ENCODE measurements around the gene TYMP.

TYMP gene

GRCh38 chr22:50563413-50564160, 33.8 kb upstream of the TYMP start:
- DNase-seq (ENCODE audit: low read depth): no peak

DNA sequence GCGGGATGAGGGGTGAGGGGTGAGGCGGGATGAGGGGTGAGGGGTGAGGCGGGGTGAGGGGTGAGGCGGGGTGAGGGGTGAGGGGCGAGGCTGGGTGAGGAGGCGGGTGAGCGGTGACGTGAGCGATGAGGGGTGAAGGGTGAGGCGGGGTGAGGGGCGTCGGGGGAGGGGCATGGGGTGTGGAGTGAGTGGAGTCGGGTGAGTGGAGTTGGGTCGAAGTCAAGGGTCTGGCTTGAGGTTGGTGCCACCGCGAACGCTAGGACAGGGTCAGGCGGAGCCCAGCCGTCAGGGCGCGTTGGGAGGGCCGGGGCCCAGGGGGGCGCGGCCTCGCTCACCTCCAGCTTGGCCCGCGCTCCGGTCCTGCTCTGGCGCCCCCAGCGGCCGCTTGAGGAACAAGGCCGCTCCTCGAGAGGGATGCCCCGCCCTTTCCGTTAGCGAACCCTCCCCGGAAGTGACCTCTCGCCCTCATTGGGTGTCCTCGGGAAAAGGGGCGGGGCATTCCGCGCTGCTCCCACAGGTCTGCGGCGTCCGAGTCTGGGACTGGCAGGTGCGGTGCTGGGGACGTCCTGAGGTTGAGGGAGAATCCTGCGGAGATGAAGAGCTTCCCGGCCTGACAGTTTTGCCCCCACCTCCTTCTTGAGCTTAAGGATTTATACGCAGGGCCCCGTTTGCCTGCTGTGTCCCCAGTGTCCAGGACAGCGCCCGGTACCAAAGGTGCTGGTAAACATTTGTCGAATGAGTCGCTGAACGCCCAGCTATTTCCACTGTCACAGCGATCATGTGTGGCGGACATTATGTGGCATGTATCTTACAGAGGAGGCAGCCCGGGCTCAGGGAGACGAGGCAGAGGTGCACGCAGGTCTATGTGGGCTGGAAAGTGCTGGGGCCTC, 33.0 kb upstream of the TYMP start, which contains the start of gene SYCE3:
TSS of gene SYCE3 (minus strand) at position 397 of the 890 bp plus-strand sequence. CDS start 6,514 bp downstream, outside the sequence.
- DNase-seq (ENCODE audit: low read depth): peak; percentile 95

DNA sequence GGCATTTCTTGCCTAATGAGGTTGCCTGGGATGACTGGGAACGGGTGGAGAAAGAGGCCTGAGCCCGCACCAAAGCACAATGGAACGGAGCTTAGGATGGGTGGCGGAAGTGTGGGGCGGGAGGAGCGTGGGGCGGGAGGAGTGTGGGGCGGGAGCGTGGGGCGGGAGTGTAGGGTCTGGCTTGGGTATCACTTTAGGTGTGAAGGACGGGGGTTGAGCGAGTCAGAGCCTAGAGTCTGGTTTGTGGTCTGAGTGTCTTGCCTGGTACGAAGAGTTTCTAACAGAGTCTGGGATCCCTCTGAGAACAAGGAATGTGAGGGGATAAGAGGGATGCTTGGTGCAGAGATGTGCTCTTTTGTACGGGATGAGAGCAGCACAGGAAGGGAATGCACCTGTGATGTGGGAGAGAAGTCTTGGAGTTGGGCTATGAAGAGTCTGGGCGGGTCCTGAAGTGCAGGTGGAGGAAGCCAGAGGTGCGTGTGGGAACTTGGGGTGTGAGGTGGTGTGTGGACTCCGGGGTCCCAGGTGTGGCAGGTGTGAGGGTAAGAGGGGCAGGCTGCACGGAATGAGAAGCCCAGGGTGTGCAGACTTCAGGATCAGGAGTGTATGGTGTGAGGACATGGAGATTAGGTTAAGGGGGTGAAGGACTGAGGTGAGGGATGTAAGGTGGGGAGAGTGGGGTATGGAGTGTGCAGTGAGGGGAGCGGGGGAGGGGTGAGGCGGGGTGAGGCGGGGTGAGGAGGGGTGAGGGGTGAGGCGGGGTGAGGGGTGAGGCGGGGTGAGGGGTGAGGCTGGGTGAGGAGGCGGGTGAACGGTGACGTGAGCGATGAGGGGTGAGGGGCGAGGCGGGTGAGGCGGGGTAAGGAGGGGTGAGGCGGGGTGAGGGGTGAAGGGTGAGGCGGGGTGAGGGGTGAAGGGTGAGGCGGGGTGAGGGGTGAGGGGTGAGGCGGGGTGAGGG, 31.9 kb upstream of the TYMP start:
- no peak for DNase-seq (ENCODE audit: low read depth)

DNA sequence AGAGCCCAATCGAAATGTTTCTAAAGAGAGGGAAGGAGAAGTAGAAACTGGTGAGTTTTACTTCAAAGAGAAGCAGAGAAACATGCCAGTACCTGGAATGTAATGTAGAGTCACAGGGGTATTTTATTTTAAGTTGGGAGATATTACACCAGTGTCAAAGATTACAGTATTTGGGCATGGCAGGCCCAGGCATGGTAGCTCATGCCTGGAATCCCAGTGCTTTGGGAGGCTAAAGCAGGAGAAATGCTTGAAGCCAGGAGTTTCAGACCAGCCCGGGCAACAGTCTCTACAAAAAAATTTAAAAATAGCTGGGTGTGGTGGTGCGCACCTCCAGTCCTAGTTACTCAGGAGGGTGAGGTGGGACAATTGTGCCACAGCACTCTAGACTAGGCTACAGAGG, 30.2 kb upstream of the TYMP start:
- DNase-seq (ENCODE audit: low read depth): no peak

GRCh38 chr22:50556703-50557102, 26.9 kb upstream of the TYMP start:
- no peak for DNase-seq (ENCODE audit: low read depth)

DNA sequence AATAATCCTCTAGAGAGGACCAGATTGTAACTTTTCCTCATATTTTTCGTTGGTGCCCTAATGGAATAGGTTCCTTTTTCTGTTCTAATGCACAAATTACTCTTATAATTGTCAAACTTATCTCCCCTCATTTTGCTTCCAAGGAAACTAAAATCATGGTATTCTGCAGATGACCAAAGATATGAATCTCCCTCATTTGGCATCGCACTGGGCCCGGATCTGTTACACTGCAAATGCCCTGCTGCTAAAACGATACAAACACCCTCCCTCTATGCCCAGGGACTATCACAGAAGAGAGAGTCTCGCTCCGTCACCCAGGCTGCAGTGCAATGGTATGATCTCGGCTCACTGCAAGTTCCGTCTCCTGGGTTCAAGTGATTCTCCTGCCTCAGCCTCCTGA, 23.5 kb upstream of the TYMP start:
- no peak for DNase-seq (ENCODE audit: low read depth)

DNA sequence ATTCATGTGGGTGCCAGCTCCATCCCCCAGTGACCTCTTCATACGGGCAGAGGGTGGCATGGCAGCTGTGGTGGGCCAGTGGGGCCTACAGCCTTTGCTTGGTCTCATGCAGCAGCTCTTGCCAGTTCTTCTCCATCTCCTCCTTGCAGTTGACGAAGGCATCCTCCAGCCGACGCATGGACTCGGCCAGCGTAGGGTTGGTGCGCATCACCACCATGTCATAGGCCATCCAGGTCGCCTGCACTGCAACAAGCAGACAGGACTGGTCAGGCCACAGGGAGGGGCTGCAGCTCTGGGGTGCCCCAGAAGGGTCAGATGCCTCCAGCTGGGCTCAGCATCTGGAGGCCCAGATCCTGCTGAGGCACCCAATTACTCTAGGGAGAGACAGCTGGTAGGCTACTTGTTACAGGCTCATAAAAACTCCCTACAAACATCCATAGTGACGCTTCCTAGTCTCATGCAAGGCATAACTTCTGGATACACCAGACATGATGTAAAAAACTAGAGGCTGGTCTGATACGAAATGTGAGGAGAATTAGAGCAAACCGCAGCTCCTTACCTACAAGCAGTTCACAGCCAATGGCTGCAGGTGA, 21.4 kb upstream of the TYMP start:
- DNase-seq (ENCODE audit: low read depth): no peak

DNA sequence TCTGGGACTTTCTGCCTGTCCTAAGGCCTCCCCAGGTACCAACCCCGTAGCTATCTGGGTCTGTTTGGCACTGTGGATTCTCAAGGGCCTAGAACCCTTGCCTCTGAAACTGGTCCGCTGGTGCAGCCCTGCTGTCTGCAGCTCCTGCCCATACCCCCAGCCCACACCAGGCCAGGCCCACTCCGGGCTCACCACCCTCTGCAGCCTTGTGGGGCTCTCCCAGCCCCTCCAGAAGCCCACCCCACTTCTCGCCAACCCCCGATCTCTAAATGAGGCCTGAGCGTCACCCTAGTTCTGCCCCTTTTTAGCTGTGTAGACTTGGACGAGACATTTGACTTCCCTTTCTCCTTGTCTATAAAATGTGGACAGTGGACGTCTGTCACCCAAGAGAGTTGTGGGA, 20.6 kb upstream of the TYMP start:
- DNase-seq (ENCODE audit: low read depth): no peak

DNA sequence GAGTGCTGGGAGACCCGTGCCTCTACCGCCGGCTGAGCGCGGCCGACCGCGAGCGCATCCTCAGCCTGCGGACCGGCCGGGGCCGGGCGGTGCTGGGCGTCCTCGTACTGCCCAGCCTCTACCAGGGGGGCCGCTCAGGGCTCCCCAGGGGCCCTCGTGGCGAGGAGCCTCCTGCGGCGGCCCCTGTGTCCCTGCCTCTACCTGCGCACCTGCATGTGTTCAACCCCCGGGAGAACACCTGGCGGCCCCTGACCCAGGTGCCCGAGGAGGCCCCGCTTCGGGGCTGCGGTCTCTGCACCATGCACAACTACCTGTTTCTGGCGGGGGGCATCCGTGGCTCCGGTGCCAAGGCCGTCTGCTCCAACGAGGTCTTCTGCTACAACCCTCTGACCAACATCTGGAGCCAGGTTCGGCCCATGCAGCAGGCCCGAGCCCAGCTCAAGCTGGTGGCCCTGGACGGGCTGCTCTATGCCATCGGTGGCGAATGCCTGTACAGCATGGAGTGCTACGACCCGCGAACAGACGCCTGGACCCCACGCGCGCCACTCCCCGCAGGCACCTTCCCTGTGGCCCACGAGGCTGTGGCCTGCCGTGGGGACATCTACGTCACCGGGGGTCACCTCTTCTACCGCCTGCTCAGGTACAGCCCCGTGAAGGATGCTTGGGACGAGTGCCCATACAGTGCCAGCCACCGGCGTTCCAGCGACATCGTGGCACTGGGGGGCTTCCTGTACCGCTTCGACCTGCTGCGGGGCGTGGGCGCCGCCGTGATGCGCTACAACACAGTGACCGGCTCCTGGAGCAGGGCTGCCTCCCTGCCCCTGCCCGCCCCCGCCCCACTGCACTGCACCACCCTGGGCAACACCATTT, 19.3 kb upstream of the TYMP start:
- DNase-seq (ENCODE audit: low read depth): no peak

- no peak for DNase-seq (ENCODE audit: low read depth)
Observed at GRCh38 chr22:50548040-50548920, 18.5 kb upstream of the TYMP start.

DNA sequence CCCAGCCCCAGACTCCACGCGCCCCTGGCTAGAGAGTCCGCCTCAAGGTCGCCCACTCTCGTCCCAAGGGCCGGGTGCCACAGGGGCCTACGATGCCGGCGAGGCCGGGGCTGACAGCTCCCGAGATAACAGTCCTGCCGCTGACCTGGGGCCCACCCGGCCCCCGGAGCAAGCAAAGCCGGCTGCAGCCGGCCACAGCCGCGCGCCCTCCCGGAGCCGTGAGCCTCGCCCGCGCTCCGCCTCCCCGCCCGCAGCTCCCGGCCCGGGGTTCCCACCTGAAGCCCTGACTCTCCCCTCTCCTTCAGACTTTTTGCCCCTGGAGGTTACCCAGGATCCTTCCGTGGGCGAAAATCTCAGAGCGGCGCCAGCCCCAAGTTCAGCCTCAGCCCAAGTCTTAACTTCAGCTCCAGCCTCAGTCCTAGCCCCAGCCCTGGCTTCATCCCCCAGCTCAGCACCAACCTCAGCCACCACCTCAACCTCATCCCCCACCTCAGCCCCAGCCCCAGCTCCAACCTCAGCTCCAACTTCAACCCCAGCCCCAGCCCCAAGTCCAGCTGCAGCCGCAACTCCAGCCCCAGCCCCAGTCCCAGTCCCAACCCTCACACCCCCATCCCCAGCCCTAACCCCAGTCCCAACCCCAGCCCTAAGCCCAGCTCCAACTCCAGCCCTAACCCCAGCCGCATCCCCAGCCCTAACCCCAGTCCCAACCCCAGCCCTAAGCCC, 17.6 kb upstream of the TYMP start:
- DNase-seq (ENCODE audit: low read depth): no peak

- no peak for DNase-seq (ENCODE audit: low read depth)
Observed at GRCh38 chr22:50546326-50547262, 16.8 kb upstream of the TYMP start.

GRCh38 chr22:50545522-50546325, 15.9 kb upstream of the TYMP start, which contains the start of gene KLHDC7B:
Gene KLHDC7B, plus strand, starts transcription at chr22:50545899. Its CDS starts 345 bp downstream, at chr22:50546244.
- no peak for DNase-seq (ENCODE audit: low read depth)

DNA sequence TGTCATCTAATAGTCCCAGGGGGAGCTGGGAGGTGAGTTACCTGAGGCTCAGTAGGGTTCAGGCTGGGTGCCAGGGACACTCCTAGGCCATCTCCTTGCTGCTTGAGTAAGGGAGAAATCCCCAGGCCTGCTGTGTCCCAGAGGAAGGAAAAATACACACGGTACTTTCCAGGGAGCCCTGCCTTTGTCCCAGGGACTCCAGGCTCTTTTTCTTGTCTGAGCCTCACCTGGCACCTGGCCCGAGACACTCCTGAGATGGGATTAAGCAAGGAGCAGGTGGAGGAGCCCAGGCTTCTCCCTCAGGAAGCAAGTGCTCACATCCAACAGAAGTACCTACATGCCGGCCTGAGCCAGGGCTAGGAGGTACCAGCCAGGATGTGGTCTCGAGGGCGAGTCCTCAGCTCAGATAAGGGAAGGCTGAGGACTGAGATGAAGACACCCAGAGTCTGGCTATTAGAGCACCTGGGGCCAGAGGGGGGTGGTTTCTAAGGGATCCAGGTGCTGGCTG, 15.0 kb upstream of the TYMP start:
- DNase-seq (ENCODE audit: low read depth): no peak

- DNase-seq (ENCODE audit: low read depth): peak; percentile 72
Observed at GRCh38 chr22:50544078-50544745, 14.4 kb upstream of the TYMP start.

- DNase-seq (ENCODE audit: low read depth): no peak
Observed at GRCh38 chr22:50542416-50542927, 12.7 kb upstream of the TYMP start.

Measured in T follicular helper cell (primary cell).